GM19035 (cell line): ENCODE data around the gene TMC8.
A peak's percentile ranks its signal among the peaks of the same experiment; 100 is the strongest.
"Not testable (repeated sequence)": the region's sequence is repeated elsewhere in the genome, so short reads cannot be mapped to it uniquely, and the experiment has no call there.

Experiments used
- ATAC-seq: cut with Tn5 transposase; IDR thresholded peaks from one replicate; pipeline ENCODE4 v1.9.1; 2021; ENCODE audit not compliant: unreplicated experiment

The TMC8 gene

DNA sequence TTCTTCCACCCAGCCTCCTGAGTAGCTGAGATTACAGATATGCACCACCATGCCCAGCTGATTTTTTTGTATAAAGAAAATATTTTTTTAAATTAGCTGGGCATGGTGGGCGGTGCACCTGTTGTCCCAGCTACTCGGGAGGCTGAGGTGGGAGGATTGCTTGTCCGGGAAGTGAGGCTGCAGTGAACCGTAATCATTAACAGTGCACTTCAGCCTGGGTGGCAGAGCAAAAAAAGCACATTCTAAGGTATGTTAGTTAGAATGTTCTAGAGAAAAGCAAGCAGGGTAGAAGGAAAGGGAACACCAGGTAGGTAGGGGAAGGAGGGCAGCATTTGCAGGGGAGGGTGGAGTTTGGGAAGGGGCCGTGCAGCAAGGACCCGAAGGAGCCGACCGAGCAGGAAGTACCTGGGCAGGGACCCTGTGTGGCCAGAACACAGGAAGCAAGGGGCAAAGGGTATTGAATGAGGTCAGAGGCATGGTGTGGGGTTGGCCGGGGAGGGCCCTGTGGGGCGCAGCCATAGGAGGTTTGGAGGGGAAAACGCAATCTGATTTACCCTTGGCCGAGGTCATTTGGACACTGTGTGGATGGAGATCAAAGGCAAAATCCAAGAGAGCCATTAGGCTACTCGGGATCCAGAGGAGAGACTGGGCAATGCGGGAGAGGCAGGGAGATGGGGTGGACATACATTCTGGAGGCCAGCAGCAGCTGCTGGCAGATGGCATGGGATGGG, 17.9 kb downstream of the TMC8 start:
- no peak for ATAC-seq

DNA sequence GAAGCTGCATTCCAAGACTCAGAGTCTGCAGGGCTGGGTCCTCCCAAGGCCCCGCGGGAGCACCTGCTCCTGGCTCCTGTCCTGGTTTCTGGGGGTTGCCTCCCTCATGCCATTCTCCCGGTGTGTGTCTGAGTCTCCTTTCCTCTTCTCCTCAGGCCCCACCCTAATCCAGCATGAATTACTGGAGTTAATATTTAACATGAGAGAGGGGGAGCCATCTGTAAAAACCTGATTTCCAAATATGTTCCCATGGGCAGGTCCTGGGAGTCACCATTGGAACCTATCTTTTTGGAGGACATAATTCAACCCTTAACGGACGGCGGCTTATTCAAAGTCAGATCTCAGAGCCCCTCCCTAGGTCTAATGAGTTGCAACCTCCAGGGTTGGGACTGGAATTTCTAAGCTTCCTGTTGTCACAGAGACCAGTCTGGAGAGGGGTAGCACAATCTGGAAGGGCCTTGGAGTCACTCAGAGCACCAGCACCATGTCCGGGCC, 21.0 kb downstream of the TMC8 start:
- no peak for ATAC-seq

GRCh38 chr17:78154903-78155811, 24.6 kb downstream of the TMC8 start:
- ATAC-seq = peak; percentile 67

DNA sequence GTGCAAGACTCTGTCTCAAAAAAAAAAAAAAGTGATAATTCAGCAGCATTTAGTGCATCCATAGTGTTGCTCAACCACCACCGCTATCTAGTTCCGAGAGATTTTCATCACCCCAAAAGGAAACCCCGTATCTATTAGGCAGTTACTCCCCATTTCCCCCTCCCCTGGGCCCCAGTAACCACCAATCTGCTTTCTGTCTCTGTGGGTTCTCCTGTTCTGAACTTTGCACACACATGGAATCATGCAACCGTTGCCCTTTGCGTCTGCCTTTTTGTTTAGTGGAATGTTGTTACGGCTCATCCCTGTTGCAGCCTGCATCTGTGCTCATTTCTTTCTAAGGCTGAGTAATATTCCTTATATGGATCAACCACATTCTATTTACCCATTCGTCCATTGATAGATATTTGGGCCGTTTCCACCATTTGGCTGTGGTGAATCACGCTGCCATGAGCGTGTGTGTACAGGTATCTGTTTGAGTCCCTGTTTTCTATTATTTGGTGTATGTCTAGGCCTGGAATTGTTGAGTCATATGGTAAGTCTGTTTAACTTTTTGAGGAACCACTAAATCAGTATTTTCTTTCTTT, 29.1 kb downstream of the TMC8 start:
- no peak for ATAC-seq

DNA sequence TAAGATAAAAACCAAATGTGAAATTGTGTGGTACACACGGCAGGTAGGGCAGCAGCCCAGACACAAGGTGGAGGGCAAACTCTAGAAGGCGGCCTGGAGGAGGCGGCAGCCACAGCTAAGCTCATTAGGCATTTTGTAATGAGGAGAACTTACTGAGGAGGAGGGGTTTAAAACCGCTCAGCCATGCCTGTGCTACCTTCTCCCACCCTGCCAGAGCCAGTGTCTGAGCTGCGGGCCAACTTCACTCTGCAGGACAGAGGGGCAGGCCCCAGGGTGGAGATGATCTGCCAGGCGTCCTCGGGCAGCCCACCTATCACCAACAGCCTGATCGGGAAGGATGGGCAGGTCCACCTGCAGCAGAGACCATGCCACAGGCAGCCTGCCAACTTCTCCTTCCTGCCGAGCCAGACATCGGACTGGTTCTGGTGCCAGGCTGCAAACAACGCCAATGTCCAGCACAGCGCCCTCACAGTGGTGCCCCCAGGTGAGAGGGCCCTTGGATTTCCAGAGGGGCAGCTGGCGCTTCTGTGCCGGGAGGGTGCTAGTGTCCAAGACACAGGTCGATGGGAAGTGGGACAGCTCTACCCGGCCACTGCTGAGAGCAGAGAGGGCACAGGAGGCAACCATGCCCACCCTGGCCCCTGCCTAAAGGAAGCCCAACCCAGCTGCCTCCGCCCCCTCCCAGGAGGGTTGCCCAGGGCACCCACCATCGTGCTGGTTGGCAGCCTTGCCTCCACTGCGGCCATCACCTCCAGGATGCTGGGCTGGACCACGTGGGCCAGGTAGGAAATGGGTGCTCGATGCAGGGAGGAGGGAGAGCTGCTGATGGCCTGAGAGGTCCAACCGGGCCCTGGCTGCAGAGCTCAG, 33.5 kb downstream of the TMC8 start:
- no peak for ATAC-seq

DNA sequence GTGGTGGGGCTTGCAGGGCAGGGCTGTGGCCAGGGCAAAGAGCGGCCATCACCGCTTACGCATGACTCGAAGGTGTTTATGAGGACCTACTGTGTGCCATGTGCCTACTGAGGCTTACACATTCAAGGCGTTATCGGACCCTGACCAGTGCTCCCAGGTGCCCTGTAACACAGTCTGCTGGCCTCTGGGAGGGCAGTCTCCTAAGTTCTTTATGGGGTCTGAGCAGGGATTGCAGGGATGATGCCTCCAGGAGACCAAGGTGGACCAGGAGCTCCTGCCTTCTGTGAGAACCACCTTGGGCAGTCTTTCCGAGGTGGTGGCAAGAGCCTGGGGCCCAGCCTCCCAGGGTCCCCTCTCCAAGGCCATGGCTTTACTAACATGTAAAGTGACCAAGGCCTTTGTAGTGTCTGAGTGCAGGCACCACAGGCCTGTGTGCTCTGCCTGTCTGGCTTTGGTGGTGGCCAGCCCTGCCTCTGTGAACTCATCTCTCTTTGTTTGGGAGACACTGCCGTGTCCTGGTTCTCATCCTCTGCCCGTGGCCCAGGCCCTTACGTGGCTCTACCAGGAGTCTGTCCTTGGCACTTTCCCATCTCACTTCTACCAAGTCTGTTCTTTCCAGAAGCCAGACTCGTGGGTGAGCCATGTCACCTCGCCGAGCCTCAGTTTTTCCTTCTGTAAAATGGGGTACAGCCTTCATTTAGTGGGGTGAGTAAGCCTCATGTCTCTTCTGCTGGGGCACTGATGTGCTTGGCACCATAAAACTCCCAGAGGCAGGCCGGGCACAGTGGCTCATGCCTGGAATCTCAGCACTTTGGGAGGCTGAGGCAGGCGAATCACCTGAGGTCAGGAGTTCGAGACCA, 34.4 kb downstream of the TMC8 start:
- no peak for ATAC-seq

- ATAC-seq = no peak
Observed at GRCh38 chr17:78166416-78166815, 35.8 kb downstream of the TMC8 start.

DNA sequence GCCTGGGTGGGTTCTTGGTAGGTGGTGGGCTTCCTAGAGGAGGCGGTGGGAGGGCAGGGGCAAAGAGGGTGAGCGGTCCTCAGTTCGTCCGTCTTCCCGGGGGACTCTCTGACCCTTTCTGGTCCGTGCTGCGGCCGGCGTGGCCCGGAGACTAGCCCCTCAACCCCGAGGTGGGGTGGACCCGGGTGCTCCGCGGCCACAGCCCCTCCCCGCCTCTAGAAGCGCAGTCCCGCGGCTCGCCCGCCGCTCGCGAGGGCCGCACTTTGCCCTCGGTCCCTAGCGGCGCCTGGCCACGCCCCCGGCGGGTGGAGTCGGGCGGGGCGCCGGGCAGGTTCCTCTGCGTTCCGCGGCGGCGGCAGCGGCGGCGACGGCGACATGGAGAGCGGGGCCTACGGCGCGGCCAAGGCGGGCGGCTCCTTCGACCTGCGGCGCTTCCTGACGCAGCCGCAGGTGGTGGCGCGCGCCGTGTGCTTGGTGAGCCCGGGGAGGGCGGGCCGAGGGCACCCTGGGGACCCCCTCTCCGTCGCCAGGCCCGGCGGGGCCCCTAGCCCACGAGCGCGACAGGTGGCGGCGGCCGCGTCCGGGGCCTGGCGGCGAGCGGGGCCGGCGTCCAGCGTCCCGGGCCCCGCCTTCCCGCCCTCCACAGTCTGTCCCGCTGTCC, 37.8 kb downstream of the TMC8 start, which contains the start of gene SYNGR2:
TSS of gene SYNGR2 (plus strand) at position 340 of the 661 bp plus-strand sequence. CDS start at position 376, 36 bp downstream.
- peak; percentile 53 for ATAC-seq

GRCh38 chr17:78168903-78169793, 38.6 kb downstream of the TMC8 start:
- ATAC-seq = peak; percentile 23

- no peak for ATAC-seq
Observed at GRCh38 chr17:78170692-78171590, 40.4 kb downstream of the TMC8 start.

DNA sequence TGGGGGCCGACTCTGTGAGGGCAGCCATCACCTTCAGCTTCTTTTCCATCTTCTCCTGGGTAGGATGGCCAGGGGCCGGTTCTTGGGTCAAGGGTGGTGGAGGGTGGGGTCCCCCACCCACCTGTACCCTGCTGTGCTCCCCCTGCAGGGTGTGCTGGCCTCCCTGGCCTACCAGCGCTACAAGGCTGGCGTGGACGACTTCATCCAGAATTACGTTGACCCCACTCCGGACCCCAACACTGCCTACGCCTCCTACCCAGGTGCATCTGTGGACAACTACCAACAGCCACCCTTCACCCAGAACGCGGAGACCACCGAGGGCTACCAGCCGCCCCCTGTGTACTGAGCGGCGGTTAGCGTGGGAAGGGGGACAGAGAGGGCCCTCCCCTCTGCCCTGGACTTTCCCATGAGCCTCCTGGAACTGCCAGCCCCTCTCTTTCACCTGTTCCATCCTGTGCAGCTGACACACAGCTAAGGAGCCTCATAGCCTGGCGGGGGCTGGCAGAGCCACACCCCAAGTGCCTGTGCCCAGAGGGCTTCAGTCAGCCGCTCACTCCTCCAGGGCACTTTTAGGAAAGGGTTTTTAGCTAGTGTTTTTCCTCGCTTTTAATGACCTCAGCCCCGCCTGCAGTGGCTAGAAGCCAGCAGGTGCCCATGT, 41.1 kb downstream of the TMC8 start:
- not testable (repeated sequence) for ATAC-seq

DNA sequence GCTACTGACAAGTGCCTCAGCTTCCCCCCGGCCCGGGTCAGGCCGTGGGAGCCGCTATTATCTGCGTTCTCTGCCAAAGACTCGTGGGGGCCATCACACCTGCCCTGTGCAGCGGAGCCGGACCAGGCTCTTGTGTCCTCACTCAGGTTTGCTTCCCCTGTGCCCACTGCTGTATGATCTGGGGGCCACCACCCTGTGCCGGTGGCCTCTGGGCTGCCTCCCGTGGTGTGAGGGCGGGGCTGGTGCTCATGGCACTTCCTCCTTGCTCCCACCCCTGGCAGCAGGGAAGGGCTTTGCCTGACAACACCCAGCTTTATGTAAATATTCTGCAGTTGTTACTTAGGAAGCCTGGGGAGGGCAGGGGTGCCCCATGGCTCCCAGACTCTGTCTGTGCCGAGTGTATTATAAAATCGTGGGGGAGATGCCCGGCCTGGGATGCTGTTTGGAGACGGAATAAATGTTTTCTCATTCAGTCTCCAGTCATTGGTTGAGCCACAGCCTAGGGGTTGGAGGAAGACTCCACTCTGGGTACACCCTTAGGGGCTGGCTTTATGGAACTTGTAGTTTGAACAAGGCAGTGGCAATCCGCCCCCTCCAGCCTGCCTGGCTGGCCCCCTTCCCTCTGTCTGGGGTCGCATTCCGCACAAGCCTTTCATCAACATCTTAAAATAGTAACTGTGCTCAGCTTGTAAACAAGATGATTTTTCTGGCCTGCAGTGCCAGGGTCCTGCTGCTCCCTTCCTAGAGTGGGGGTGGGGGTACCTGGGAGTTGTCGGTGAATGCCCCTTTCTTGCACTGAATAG, 41.9 kb downstream of the TMC8 start:
- ATAC-seq = no peak

GRCh38 chr17:78173097-78173715, 42.6 kb downstream of the TMC8 start:
- ATAC-seq = no peak

GRCh38 chr17:78174346-78174869, 43.8 kb downstream of the TMC8 start:
- no peak for ATAC-seq
